Measurements from ENCODE around the gene GDF2. TPM values are rescaled to one million over a fixed set of nuclear protein-coding genes. Genes with fewer than 3 reads are reported as not detected.

The GDF2 gene
- total RNA-seq, 3 donors from 2014 or later (not counting 1 experiment from before 2014, with no cell fraction given): not detected

DNA sequence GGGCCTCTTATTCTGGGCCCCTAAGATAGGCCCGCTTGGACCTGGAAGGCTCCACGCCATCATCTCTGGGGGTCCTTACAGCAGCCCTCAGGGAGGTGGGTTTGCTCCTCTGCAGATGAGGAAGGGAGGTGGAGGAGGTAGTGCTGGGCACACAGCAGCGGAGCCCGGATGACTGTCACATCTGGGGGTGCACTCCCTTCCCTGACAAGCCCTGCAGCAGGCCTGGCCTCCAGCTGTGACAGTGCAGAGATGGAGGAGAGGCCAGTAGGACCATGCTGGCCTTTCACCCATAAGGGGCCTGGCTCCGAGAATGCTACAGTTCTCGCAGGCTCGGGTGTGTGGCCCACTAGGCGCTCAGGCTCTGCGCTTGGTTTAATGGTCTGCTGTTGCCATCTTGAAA, 9.2 kb downstream of the GDF2 start:
- H3K36me3 ChIP-seq (ENCODE audit: control insufficient read depth, insufficient read depth, low read length): no peaks in the 10 kb centered on the region
- no peak for TF ChIP-seq CTCF (IDR thresholded peaks at IDR 0.05)
- H3K27me3 ChIP-seq (ENCODE audit: control insufficient read depth, insufficient read depth, low read length): no peaks in the 10 kb centered on the region
- WGBS (ENCODE audit: insufficient coverage): 95% methylated on average over 9 of the region's 9 CpGs
- Mint-ChIP-seq H3K27me3 (ENCODE audit: low read depth in 2 of 2) (peaks cover 0 to 6% of the 10 kb centered on the region in 2 donors), H3K4me3 (no peak overlapping the region), H3K36me3 (no peaks in the 10 kb centered on the region), H3K4me1 (peaks cover 0 to 12% of the 10 kb centered on the region in 2 donors), H3K27ac (no peak overlapping the region), H3K9me3 (peaks cover 0 to 2% of the 10 kb centered on the region in 2 donors)
- H3K4me1 ChIP-seq (ENCODE audit: control insufficient read depth, insufficient read depth, low read length): no peaks in the 10 kb centered on the region
- intact Hi-C loops (cut with micrococcal nuclease): no loop called here
- DNase-seq (no peak), ATAC-seq (no peak)
- H3K9me3 ChIP-seq (ENCODE audit: control insufficient read depth, insufficient read depth, low read length): no peaks in the 10 kb centered on the region
- H3K27ac ChIP-seq (ENCODE audit: low read length): no peak overlapping the region
- no peak overlapping the region for H3K4me3 ChIP-seq (ENCODE audit: low read length)

- H3K4me3 Mint-ChIP-seq: no peak overlapping the region
- no peaks in the 10 kb centered on the region for H3K27me3 ChIP-seq (ENCODE audit: control insufficient read depth, insufficient read depth, low read length)
- peaks cover 0 to 6% of the 10 kb centered on the region in 2 donors for H3K27me3 Mint-ChIP-seq (ENCODE audit: low read depth in 2 of 2)
- no peak overlapping the region for H3K4me3 ChIP-seq (ENCODE audit: low read length)
- H3K4me1 Mint-ChIP-seq: peaks cover 0 to 12% of the 10 kb centered on the region in 2 donors
- H3K27ac Mint-ChIP-seq: no peak overlapping the region
- H3K27ac ChIP-seq (ENCODE audit: low read length): no peak overlapping the region
- no peaks in the 10 kb centered on the region for H3K36me3 ChIP-seq (ENCODE audit: control insufficient read depth, insufficient read depth, low read length)
- peaks cover 0 to 2% of the 10 kb centered on the region in 2 donors for H3K9me3 Mint-ChIP-seq
- ATAC-seq: no peak
- no peak for TF ChIP-seq CTCF (IDR thresholded peaks at IDR 0.05)
- no peak for DNase-seq
- WGBS (ENCODE audit: insufficient coverage): 82% methylated on average over 7 of the region's 7 CpGs
- no peaks in the 10 kb centered on the region for H3K4me1 ChIP-seq (ENCODE audit: control insufficient read depth, insufficient read depth, low read length)
- H3K36me3 Mint-ChIP-seq: no peaks in the 10 kb centered on the region
- intact Hi-C loops (cut with micrococcal nuclease): no loop called here
- H3K9me3 ChIP-seq (ENCODE audit: control insufficient read depth, insufficient read depth, low read length): no peaks in the 10 kb centered on the region
These were observed 9.7 kb downstream of the GDF2 start for GRCh38 chr10:47331954-47332353.

DNA sequence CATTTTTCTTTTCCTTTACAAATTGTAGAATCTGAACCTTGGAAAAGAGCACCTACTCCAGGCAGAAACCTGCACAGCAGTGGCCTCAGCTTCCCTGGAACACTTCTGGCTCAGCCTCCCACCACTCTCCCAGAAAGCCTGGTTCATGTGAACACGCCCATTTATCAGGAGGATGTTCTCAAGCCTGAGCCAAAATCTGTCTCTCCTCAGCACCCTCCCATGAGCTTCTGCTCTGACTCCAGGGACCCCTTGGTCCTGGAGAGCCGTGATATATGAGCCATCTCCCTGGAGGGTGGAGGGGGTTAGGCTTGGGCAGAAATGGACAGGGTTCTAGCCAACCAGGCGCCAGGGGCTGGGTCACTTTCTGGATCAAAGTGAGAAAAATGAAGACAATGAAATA, 10.1 kb downstream of the GDF2 start:
- H3K27ac Mint-ChIP-seq: no peak overlapping the region
- peaks cover 0 to 6% of the 10 kb centered on the region in 2 donors for H3K27me3 Mint-ChIP-seq (ENCODE audit: low read depth in 2 of 2)
- H3K9me3 ChIP-seq (ENCODE audit: control insufficient read depth, insufficient read depth, low read length): no peaks in the 10 kb centered on the region
- ATAC-seq: no peak
- H3K4me3 Mint-ChIP-seq: no peak overlapping the region
- no peaks in the 10 kb centered on the region for H3K27me3 ChIP-seq (ENCODE audit: control insufficient read depth, insufficient read depth, low read length)
- H3K36me3 Mint-ChIP-seq: no peaks in the 10 kb centered on the region
- intact Hi-C loops (cut with micrococcal nuclease): no loop called here
- 68% methylated on average over 3 of the region's 3 CpGs for WGBS (ENCODE audit: insufficient coverage)
- H3K9me3 Mint-ChIP-seq: peaks cover 0 to 2% of the 10 kb centered on the region in 2 donors
- no peaks in the 10 kb centered on the region for H3K4me1 ChIP-seq (ENCODE audit: control insufficient read depth, insufficient read depth, low read length)
- no peaks in the 10 kb centered on the region for H3K36me3 ChIP-seq (ENCODE audit: control insufficient read depth, insufficient read depth, low read length)
- no peak for DNase-seq
- no peak overlapping the region for H3K27ac ChIP-seq (ENCODE audit: low read length)
- TF ChIP-seq CTCF (IDR thresholded peaks at IDR 0.05): no peak
- no peak overlapping the region for H3K4me3 ChIP-seq (ENCODE audit: low read length)
- H3K4me1 Mint-ChIP-seq: peaks cover 0 to 12% of the 10 kb centered on the region in 2 donors

DNA sequence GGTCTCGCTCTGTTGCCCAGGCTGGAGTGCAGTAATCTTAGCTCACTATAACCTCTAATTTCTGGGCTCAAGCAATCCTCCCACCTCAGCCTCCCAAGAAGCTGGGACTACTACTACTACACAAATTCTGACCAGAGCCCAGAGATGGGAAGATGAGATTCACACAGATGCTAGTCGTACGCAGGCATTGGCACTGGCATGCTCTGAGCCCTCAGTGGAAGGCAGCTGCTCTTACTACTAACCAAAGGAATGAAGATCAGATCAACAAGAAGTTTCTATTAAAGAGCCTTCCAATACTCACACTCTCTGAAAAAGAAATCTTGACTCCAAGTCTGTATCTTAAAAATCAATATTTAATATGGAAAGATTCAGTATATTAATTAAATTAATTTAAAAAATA, 10.7 kb downstream of the GDF2 start:
- H3K4me3 Mint-ChIP-seq: no peak overlapping the region
- Histone ChIP-seq H3K4me3 (ENCODE audit: low read length) (no peak overlapping the region), H3K27ac (ENCODE audit: low read length) (no peak overlapping the region), H3K4me1 (ENCODE audit: control insufficient read depth, insufficient read depth, low read length) (no peaks in the 10 kb centered on the region), H3K27me3 (ENCODE audit: control insufficient read depth, insufficient read depth, low read length) (no peaks in the 10 kb centered on the region), H3K9me3 (ENCODE audit: control insufficient read depth, insufficient read depth, low read length) (no peaks in the 10 kb centered on the region), H3K36me3 (ENCODE audit: control insufficient read depth, insufficient read depth, low read length) (no peaks in the 10 kb centered on the region)
- intact Hi-C loops (cut with micrococcal nuclease): no loop called here
- peaks cover 0 to 2% of the 10 kb centered on the region in 2 donors for H3K9me3 Mint-ChIP-seq
- no peak overlapping the region for H3K27ac Mint-ChIP-seq
- TF ChIP-seq CTCF (IDR thresholded peaks at IDR 0.05): no peak
- DNase-seq (no peak), ATAC-seq (no peak)
- peaks cover 0 to 7% of the 10 kb centered on the region in 2 donors for H3K4me1 Mint-ChIP-seq
- WGBS (ENCODE audit: insufficient coverage): 92% methylated on average over 3 of the region's 3 CpGs
- peaks cover 0 to 6% of the 10 kb centered on the region in 2 donors for H3K27me3 Mint-ChIP-seq (ENCODE audit: low read depth in 2 of 2)
- H3K36me3 Mint-ChIP-seq: no peaks in the 10 kb centered on the region
